GM12878 (cell line): Measurements from ENCODE around the gene ARL6IP1. TPM values are rescaled to one million over a fixed set of nuclear protein-coding genes. Genes with fewer than 3 reads are reported as not detected.

Experiments used
- ATAC-seq: fragments of 200-7000 bp; cut with Tn5 transposase; 3 replicates; pipeline ENCODE4 v1.9.1; 2020; ENCODE audit warnings: mild to moderate bottlenecking, moderate library complexity
- BruUV-seq: library from RNA; stranded (reverse); fragments of 400-500 nt; replicated peaks from 2 replicates; lab custom pipeline; 2021; lab: Mats Ljungman, UMichigan
- CTCF ChIA-PET: fragments of 300-600 bp; sonication (Branson Sonifier 250); formaldehyde crosslinking; extraction: SDS; loops from one replicate; lab custom pipeline; 2021; ENCODE audit warnings: inconsistent platforms; lab: Yijun Ruan, JAX
- POLR2A ChIA-PET: fragments of 350-600 bp; formaldehyde crosslinking; extraction: SDS; loops from one replicate; lab custom pipeline; 2021; ENCODE audit warnings: inconsistent platforms; lab: Charles Lee
- RAD21 ChIA-PET: fragments of 300-600 bp; sonication (Branson Sonifier 250); formaldehyde crosslinking; loops from one replicate; lab custom pipeline; 2023; ENCODE audit warnings: antibody characterized with exemption; ENCODE audit not compliant: unreplicated experiment; lab: Charles Lee
- SMC1A ChIA-PET: fragments of 300-600 bp; sonication (Branson Sonifier 250); formaldehyde crosslinking; loops from one replicate; lab custom pipeline; 2023; ENCODE audit not compliant: unreplicated experiment, uncharacterized antibody; lab: Charles Lee
- DNase-seq: peaks from one replicate; pipeline ENCODE4 v3.0.0-alpha.2; 2011; ENCODE audit warnings: low read depth, low spot score
- FAIRE-seq: peaks from 3 replicates; lab custom pipeline; 2011; peaks lifted over from hg19 to GRCh38; lab: Jason Lieb, UNC
- H2AFZ ChIP-seq: 2 replicates; pipeline ENCODE4 v1.6.0; 2011; ENCODE audit warnings: low read depth, low read length, control low read depth; ENCODE audit not compliant: control insufficient read depth
- H3K27ac ChIP-seq: 2 replicates; pipeline ENCODE4 v1.5.1; 2011; ENCODE audit warnings: control low read depth; ENCODE audit not compliant: control insufficient read depth, insufficient read depth
- H3K27me3 ChIP-seq, 2 experiments: replicated peaks in 1 of 2; 2 replicates each; pipeline versions ENCODE4 v1.6.0 to v1.6.1; 2011; ENCODE audit warnings: low read length in 1 of 2; ENCODE audit not compliant: control insufficient read depth in 2 of 2, insufficient read depth in 2 of 2
- H3K36me3 ChIP-seq, 2 experiments: 2 replicates each; pipeline ENCODE4 v1.5.1; 2011; ENCODE audit warnings: low read length in 1 of 2; ENCODE audit not compliant: control insufficient read depth in 2 of 2, insufficient read depth in 2 of 2
- H3K4me1 ChIP-seq: 2 replicates; pipeline ENCODE4 v1.6.1; 2011; ENCODE audit warnings: mild to moderate bottlenecking, low read length, moderate library complexity, mixed read lengths; ENCODE audit not compliant: control insufficient read depth, insufficient read depth
- H3K4me2 ChIP-seq: 2 replicates; pipeline ENCODE4 v1.6.0; 2011; ENCODE audit warnings: control low read depth; ENCODE audit not compliant: control insufficient read depth, insufficient read depth
- H3K4me3 ChIP-seq: fragments of 200-600 bp; sonication (generic); 2 replicates; pipeline ENCODE4 v1.5.1; 2016
- H3K79me2 ChIP-seq: 2 replicates; pipeline ENCODE4 v1.6.0; 2011; ENCODE audit warnings: low read length; ENCODE audit not compliant: control insufficient read depth, insufficient read depth
- H3K9ac ChIP-seq: 2 replicates; pipeline ENCODE4 v1.8.0; 2011; ENCODE audit warnings: low read length, control low read depth, mixed read lengths; ENCODE audit not compliant: control insufficient read depth, insufficient read depth
- H3K9me3 ChIP-seq: replicated peaks from 3 replicates; pipeline ENCODE4 v1.5.1; 2011; ENCODE audit warnings: mild to moderate bottlenecking, low read length; ENCODE audit not compliant: control insufficient read depth, insufficient read depth
- H4K20me1 ChIP-seq: 2 replicates; pipeline ENCODE4 v1.6.0; 2011; ENCODE audit not compliant: control insufficient read depth, insufficient read depth
- CHD1 ChIP-seq: IDR thresholded peaks from 2 replicates; pipeline ENCODE4 v1.6.1; 2012; ENCODE audit warnings: low read depth, low read length, improper control_type of control experiment
- E2F8 ChIP-seq: fragments of 450-650 bp; IDR thresholded peaks from 2 replicates; pipeline ENCODE4 v1.6.1; 2018; ENCODE audit warnings: mild to moderate bottlenecking, low read depth, moderate library complexity; ENCODE audit not compliant: partially characterized antibody
- GABPA ChIP-seq: IDR thresholded peaks from 2 replicates; pipeline ENCODE4 v1.6.1; 2014; ENCODE audit warnings: antibody characterized with exemption, low read depth, mild to moderate bottlenecking, inconsistent platforms
- GATAD2B ChIP-seq: fragments of 450-650 bp; conservative IDR thresholded peaks from 2 replicates; pipeline ENCODE4 v1.6.1; 2017; ENCODE audit warnings: low read depth, mild to moderate bottlenecking, moderate library complexity
- HDAC6 ChIP-seq: fragments of 200-600 bp; sonication (generic); IDR thresholded peaks from one replicate; pipeline ENCODE4 v1.8.0; 2017; ENCODE audit warnings: antibody characterized with exemption; ENCODE audit not compliant: unreplicated experiment
- NFYA ChIP-seq: IDR thresholded peaks from 2 replicates; pipeline ENCODE4 v1.6.1; 2011; ENCODE audit warnings: low read depth, mild to moderate bottlenecking, low read length, improper control_type of control experiment, borderline replicate concordance
- PAX8 ChIP-seq: fragments of 450-650 bp; IDR thresholded peaks from 2 replicates; pipeline ENCODE4 v1.6.1; 2017; ENCODE audit warnings: mild to moderate bottlenecking, moderate library complexity
- RBBP5 ChIP-seq: fragments of 200-600 bp; sonication (generic); conservative IDR thresholded peaks from 2 replicates; pipeline ENCODE4 v1.6.1; 2016
- SMAD1 ChIP-seq: fragments of 450-650 bp; IDR thresholded peaks from 2 replicates; pipeline ENCODE4 v1.6.1; 2018; ENCODE audit warnings: mild to moderate bottlenecking, low read depth; ENCODE audit not compliant: partially characterized antibody
- USF1 ChIP-seq: IDR thresholded peaks from 2 replicates; pipeline ENCODE4 v1.6.1; 2011; ENCODE audit warnings: borderline replicate concordance, low read depth, mild to moderate bottlenecking, moderate library complexity, mixed read lengths, low read length; ENCODE audit not compliant: insufficient read depth; ENCODE audit errors: extremely low read length
- ZNF207 ChIP-seq: fragments of 450-650 bp; IDR thresholded peaks from 2 replicates; pipeline ENCODE4 v1.6.1; 2014; ENCODE audit warnings: antibody characterized with exemption, mild to moderate bottlenecking, borderline replicate concordance
- ZNF274 ChIP-seq: IDR thresholded peaks from one replicate; pipeline ENCODE4 v1.8.0; 2011; ENCODE audit not compliant: insufficient read length, insufficient read depth
- WGBS: methylation state at CpG from one replicate; pipeline ENCODE4 v1.1.6; 2016; ENCODE audit warnings: low lambda C conversion rate; ENCODE audit not compliant: insufficient replicate concordance, insufficient coverage; ENCODE audit errors: missing lambda C conversion rate; 5-methylcytosine and 5-hydroxymethylcytosine counted together
- in situ Hi-C: fragments of 300-500 bp; cut with MboI; formaldehyde crosslinking; loops from 9 replicates; pipeline ENCODE4 v1.14.3; 2018; ENCODE audit warnings: mixed read lengths
- intact Hi-C: fragments of 100-400 bp; cut with micrococcal nuclease; formaldehyde crosslinking; loops from one replicate; pipeline ENCODE4 v1.14.2; 2022; ENCODE audit not compliant: unreplicated experiment
- polyA plus RNA-seq, 11 experiments: library from polyadenylated mRNA; depleted of rRNA in 4 of 11; unstranded in 6 of 11; stranded (reverse) in 5 of 11; fragments of >200 nt; fragmentation: Nextera tagmentation in 4 of 11; fragmentation: Illumina TruSeq in 1 of 11; extraction: Ambion mirVana in 4 of 11; extraction: Trizol in 1 of 11; gene quantifications; 1 replicate in 1 of 11; 2 replicates in 10 of 11; pipeline versions ENCODE4 v1.2.1 to v1.2.3, GENCODE V29; 2011 to 2016; ENCODE audit warnings: inconsistent platforms in 2 of 11, missing spikeins in 2 of 11, low read depth in 1 of 11
- total RNA-seq, 4 experiments: library from RNA; depleted of rRNA in 3 of 4; stranded (reverse); fragments of >200 nt in 3 of 4; fragmentation: Illumina TruSeq in 1 of 4; extraction: Trizol in 1 of 4; gene quantifications; 2 replicates each; pipeline versions ENCODE4 v1.2.1 to v1.2.3, GENCODE V29; 2013 to 2021

Gene ARL6IP1
- total and polyA plus RNA-seq, 10 of the 15 experiments (the other 5 are each of a cell fraction or from before 2014, with no cell fraction given), result 99.3 to 334 (median 197) TPM

- intact Hi-C loops, result no loop called here
- DNase-seq, result no peak
- BruUV-seq, result no TSS peak
- H2AFZ ChIP-seq, result no peak overlapping the region
- TF ChIP-seq CHD1 (no peak), NFYA (no peak), RBBP5 (no peak)
- ATAC-seq, result no peak
- no peaks in the 10 kb centered on the region for H4K20me1 ChIP-seq
- no peak overlapping the region for H3K27ac ChIP-seq
- 96% methylated on average over 8 of the region's 8 CpGs for WGBS
- in situ Hi-C loops, result no loop called here
- no peaks in the 10 kb centered on the region for H3K79me2 ChIP-seq
- RAD21 ChIA-PET, result interaction anchor here (1.4 kb wide), 1 partner anchor 28 kb away, joined by 4 read pairs; no protein-coding TSS in a partner anchor
- H3K36me3 ChIP-seq, result peaks cover 23 to 35% of the 10 kb centered on the region in 2 experiments
- CTCF ChIA-PET, result no interaction called here
- no peak overlapping the region for H3K4me3 ChIP-seq
- no peak overlapping the region for H3K9ac ChIP-seq
- no peak overlapping the region for H3K4me2 ChIP-seq
- SMC1A ChIA-PET, result interaction anchor here (1.9 kb wide), 1 partner anchor 11 kb away, joined by 7 read pairs; no protein-coding TSS in a partner anchor
- H3K4me1 ChIP-seq, result no peaks in the 10 kb centered on the region
- H3K9me3 ChIP-seq, result no peaks in the 10 kb centered on the region
- POLR2A ChIA-PET, result interaction anchor here (1.1 kb wide), 1 partner anchor 16 kb away, joined by 5 read pairs; no protein-coding TSS in a partner anchor
- H3K27me3 ChIP-seq, result no peaks in the 10 kb centered on the region
- no peak for FAIRE-seq
Observed at GRCh38 chr16:18832613-18833012, 31.3 kb upstream of the ARL6IP1 start.

- H2AFZ ChIP-seq, result no peak overlapping the region
- RAD21 ChIA-PET, result interaction anchor here (1.4 kb wide), 1 partner anchor 28 kb away, joined by 4 read pairs; no protein-coding TSS in a partner anchor
- POLR2A ChIA-PET, result no interaction called here
- no peak overlapping the region for H3K4me2 ChIP-seq
- intact Hi-C loops, result no loop called here
- no peak overlapping the region for H3K9ac ChIP-seq
- H3K9me3 ChIP-seq, result no peaks in the 10 kb centered on the region
- no TSS peak for BruUV-seq
- H3K79me2 ChIP-seq, result no peaks in the 10 kb centered on the region
- H4K20me1 ChIP-seq, result no peaks in the 10 kb centered on the region
- WGBS, result 97% methylated on average over 2 of the region's 2 CpGs
- CTCF ChIA-PET, result interaction anchor here (0.8 to 1.7 kb wide), 2 partner anchors 15 to 30 kb away, joined by 3 to 5 read pairs; partner anchors contain the start of gene ARL6IP1
- no peak overlapping the region for H3K4me3 ChIP-seq
- in situ Hi-C loops, result no loop called here
- H3K27me3 ChIP-seq, result no peaks in the 10 kb centered on the region
- DNase-seq (no peak), FAIRE-seq (no peak), ATAC-seq (no peak)
- no peak overlapping the region for H3K27ac ChIP-seq
- H3K4me1 ChIP-seq, result no peaks in the 10 kb centered on the region
- SMC1A ChIA-PET, result interaction anchor here (1.9 kb wide), 1 partner anchor 12 kb away, joined by 7 read pairs; no protein-coding TSS in a partner anchor
- H3K36me3 ChIP-seq, result peaks cover 20 to 35% of the 10 kb centered on the region in 2 experiments
- no peak for TF ChIP-seq PAX8
- TF ChIP-seq E2F8, result no peak
- TF ChIP-seq GABPA, result no peak
- no peak for TF ChIP-seq GATAD2B
- TF ChIP-seq HDAC6, result no peak
- TF ChIP-seq SMAD1, result no peak
- TF ChIP-seq ZNF207, result no peak
- no peak for TF ChIP-seq ZNF274
- no peak for TF ChIP-seq USF1
Observed at GRCh38 chr16:18832006-18832405, 30.7 kb upstream of the ARL6IP1 start.
